DMS153 treated with DMSO at 0.1 percent for 48 hours (cell line): Measurements from ENCODE around the gene SHB.

Source experiments
- DNase-seq: peaks from one replicate; lab custom pipeline; 2025; ENCODE audit not compliant: unreplicated experiment; lab: John Stamatoyannopoulos, UW

The SHB gene

GRCh38 chr9:38010918-38011704, 57.9 kb downstream of the SHB start:
- no peak for DNase-seq

- DNase-seq, result no peak
Measured at GRCh38 chr9:38009990-38010389, 59.0 kb downstream of the SHB start.

GRCh38 chr9:38009035-38009501, 60.0 kb downstream of the SHB start:
- DNase-seq, result no peak

- no peak for DNase-seq
Measured at GRCh38 chr9:38008168-38009034, 60.6 kb downstream of the SHB start.

GRCh38 chr9:38007016-38007415, 62.0 kb downstream of the SHB start:
- DNase-seq, result no peak

GRCh38 chr9:38006163-38006562, 62.9 kb downstream of the SHB start:
- DNase-seq, result no peak

- no peak for DNase-seq
Measured at GRCh38 chr9:38004809-38005560, 64.0 kb downstream of the SHB start.

- DNase-seq, result no peak
Measured at GRCh38 chr9:38003946-38004808, 64.8 kb downstream of the SHB start.

- no peak for DNase-seq
Measured at GRCh38 chr9:38003230-38003629, 65.8 kb downstream of the SHB start.

GRCh38 chr9:38001430-38001829, 67.6 kb downstream of the SHB start:
- DNase-seq, result no peak

- no peak for DNase-seq
Measured at GRCh38 chr9:38000735-38001134, 68.3 kb downstream of the SHB start.

- DNase-seq, result no peak
Measured at GRCh38 chr9:38000332-38000731, 68.7 kb downstream of the SHB start.

GRCh38 chr9:37999588-38000189, 69.3 kb downstream of the SHB start:
- no peak for DNase-seq

GRCh38 chr9:37998881-37999587, 70.0 kb downstream of the SHB start:
- DNase-seq, result no peak

GRCh38 chr9:37997636-37998374, 71.2 kb downstream of the SHB start:
- DNase-seq, result no peak

GRCh38 chr9:37996819-37997217, 72.2 kb downstream of the SHB start:
- no peak for DNase-seq

GRCh38 chr9:37995961-37996818, 72.8 kb downstream of the SHB start:
- DNase-seq, result no peak

- no peak for DNase-seq
Measured at GRCh38 chr9:37995348-37995737, 73.7 kb downstream of the SHB start.
